Measurements from ENCODE around the gene NTN5.

DNA sequence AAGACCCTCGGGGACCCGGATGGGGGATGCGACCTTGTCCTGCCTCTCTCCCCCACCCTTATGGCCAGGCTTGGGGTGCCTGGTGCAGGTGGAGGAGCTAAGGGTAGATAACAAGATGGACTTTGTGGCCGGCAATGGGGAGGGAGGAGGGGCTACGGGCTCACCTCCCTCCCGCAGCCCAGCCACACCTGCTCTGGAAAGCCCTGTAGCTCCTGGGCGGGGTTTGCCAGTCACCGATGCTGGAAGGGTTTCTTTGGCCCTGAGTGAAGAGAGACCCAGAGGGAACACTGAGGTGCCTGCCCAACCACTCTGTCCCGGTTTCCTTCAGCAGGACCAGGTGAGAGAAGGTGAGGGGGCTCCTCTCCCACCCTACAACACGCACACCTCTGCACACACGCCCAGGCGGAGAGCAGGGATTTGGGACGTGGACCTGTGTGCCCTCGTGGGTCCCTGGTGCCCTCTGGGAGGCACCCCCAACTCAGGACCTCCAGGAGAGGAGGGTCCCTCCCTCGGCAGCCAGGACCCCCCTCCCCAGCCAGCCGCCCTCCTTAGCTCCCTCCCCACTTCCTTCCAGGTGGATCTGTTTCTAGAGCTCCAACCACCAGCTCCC, 23.0 kb upstream of the NTN5 start, which contains the start of gene FUT2:
- TF ChIP-seq POLR2AphosphoS5 (IDR thresholded peaks at IDR 0.05; ENCODE audit: low read depth, low read length), result no peak
- TF ChIP-seq PAX5 (IDR thresholded peaks at IDR 0.05; ENCODE audit: insufficient read depth, low read length, severe bottlenecking), result no peak
- no peak for TF ChIP-seq POLR2A (IDR thresholded peaks at IDR 0.05; ENCODE audit: low read depth, low read length)
- no peak for TF ChIP-seq TAF1 (IDR thresholded peaks at IDR 0.05; ENCODE audit: low read depth, low read length)
- TF ChIP-seq POU2F2 (IDR thresholded peaks at IDR 0.05; ENCODE audit: low read depth, low read length), result no peak
- no peak for TF ChIP-seq SPI1 (IDR thresholded peaks at IDR 0.05; ENCODE audit: low read depth, low read length)

All from GM12891 (cell line).